Breast epithelium (tissue), 3 donors: ENCODE data around the gene DAB1.

ENCODE experiments used
- CTCF ChIP-seq, 3 donors: fragments of 450-650 bp; IDR thresholded peaks; one replicate each; pipeline ENCODE4 v1.5.1; 2016 to 2017; ENCODE audit warnings: antibody characterized with exemption in 3 of 3, mild to moderate bottlenecking in 3 of 3, moderate library complexity in 3 of 3
- POLR2AphosphoS5 ChIP-seq, 3 donors: sonication (generic); formaldehyde crosslinking; IDR thresholded peaks; one replicate each; pipeline ENCODE4 v1.6.1; 2017; ENCODE audit warnings: antibody characterized with exemption in 3 of 3

DNA sequence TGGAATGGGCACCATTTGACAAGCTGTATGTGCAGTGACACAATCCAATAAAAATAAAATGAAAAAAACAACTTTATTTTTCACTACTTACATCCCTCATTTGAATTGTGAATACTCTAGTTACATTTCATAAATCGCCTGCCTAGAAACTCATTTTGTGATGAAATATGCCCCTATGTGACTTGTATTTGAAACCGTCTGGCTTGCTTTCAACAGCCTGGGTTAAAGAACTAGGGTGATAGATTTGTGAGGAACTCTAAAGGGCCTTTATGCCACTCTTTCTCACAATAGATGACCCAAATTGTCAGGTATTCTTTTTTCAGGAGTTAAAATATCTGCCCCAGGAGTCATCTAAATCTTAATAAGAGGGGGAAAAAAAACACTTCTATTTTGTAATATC, 137.9 kb downstream of the DAB1 start:
- TF ChIP-seq CTCF (IDR thresholded peaks at IDR 0.05) = no peak
- TF ChIP-seq POLR2AphosphoS5 (IDR thresholded peaks at IDR 0.05) = no peak
